GM10847 (cell line): Measurements from ENCODE around the gene ITK.

Experiments
- POLR2A ChIP-seq: IDR thresholded peaks from 2 replicates; pipeline ENCODE4 v1.6.1; 2011; ENCODE audit not compliant: insufficient read length; ENCODE audit errors: extremely low read depth

ITK gene

DNA sequence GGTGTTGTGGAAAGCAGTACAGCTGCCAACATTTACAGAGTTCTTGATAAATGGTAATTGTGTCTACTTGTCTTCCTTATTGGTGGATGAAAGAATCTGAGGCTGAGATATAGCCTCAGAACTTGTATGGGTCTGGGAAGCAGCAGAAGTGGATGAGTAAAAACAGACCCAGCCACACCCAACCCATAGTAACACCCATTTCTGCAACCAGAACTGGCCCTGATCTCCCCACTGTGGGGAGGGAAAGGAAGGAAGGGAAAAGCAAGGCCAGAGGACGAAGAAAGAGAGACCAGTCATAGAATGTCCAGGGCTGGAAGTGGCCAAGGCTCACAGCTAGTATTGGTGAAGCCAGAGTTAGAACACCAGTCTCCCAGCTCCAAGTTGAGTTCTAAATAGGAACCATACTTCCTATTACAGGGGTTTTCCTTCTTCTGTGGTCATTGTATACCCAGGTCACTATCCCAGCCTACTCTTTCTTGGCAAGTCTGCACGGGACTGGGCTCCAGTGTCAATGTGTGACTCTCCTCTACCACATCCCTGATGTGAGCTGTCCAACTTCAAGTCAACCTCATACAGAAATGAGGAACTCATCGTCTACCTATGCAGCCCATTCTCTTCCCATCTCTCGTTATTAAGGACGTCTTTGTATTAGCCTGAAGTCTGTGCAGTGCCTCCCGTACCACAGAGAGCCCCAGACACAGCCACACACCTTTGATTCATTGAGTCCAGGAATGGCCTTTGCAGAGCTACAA is 35.9 kb downstream of the ITK start:
- TF ChIP-seq POLR2A: no peak

DNA sequence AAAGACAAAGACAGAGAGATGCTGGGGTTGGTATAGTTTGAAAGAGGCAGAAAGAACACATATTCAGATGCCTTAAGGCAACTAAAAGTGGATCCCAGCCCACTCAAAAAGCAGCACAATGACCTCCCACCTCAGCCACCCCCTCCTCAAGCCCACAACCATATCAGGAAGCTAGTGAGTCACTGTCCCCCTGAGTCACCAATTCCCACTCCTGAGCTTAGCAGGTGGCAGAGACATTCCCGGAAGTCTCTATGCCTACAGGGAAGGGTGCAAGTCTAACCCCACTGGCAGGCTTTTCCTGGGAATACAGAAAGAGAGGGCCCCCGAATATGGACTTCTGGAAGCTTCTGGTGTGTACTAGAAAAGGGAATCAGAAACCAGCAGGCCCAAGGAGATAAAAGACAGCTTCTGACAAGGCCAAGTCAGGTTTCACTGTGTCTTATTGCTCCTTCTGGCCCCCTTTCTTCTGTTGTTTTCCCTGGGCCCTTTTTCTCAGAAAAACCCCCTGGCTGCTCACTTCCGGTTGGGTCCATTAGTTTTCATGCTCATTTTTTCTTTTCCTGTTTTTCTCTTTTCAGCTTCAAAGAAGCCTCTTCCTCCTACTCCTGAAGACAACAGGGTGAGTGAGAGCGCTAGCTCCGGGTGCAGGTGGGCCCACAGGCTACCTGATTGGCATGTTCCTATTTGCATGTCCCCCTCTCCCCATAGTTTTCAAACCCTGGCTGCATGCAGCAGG is 36.8 kb downstream of the ITK start:
- TF ChIP-seq POLR2A: no peak

DNA sequence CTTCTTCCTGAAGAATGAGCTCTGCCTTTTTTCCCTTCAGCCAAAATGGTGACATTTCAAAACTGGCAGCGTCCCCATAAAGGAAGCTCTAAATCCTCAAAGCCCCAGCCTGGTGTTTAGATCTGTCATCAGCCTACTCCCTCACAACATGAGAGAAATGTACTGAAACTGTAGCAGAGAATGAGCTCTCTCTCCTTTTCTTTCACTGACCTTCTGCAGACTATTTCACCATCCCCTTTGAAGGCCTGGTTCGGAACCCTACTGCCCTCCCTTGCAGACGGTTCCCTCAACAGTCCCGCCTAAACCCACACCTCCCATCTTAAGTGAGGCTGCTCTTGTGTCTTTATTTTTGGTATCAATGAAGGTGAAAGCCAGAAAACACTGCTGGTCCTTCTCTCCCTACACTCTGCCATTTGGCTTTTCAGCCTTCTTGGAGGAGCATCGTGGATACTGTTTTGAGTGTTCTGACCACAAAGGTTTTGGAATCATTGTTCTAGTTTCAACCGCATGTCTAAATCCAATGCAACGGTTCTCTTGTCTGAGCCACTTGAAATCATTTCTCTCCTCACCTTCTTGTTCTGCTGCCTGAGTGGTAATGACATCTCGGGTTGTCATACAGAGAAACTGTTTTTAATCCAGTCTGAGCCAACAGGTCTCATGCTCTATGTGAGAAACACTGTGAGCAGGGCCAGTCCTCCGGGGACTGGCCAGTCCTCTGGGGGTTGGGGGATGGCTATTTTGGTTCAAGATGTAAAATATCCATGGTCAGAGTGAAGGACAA is 39.0 kb downstream of the ITK start:
- no peak for TF ChIP-seq POLR2A

DNA sequence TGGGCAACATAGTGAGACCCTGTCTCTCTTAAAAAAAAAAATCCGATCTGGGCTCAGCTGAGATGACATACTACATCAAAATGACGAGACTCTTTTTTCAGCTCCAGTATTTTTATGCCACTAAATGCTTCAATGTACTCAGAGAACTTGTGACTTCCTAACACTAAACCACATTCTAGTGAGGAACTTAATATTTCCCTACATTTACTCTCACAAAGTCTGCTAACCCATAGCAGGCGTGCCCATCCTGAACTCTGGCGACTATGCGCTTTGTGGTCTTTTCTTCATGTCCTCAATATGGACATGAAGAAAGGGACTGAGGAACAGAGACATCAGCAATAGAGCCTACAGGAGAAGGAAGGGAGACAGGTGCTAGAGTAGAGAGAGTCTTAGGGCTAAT is 41.3 kb downstream of the ITK start:
- no peak for TF ChIP-seq POLR2A

DNA sequence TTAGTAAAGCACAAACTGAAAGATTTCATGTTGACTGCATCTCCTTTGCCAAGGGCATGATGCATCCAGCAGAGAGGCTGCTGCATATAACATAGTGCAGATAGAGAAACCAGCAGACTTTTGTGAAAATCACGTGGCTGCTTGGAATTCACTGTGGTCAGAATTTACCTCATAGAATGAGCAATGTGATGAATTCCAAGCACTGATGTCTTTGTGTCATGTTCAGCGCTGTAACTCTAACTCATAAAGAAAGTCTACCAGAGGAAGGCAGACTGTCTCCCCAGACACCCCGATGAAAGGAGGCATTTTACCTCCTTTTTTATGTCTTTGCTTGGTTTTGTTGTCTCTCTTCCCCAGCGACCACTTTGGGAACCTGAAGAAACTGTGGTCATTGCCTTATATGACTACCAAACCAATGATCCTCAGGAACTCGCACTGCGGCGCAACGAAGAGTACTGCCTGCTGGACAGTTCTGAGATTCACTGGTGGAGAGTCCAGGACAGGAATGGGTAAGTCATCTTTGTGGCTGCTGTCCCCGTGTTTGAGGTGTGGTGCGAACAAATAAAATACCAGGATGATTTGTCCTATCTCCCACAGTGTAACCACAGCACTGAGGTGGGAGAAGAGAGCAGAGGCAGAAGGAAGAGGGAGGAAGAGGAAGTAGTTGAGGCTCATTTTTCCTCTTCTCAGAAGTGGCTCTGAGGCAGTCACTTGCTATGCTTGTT is 42.0 kb downstream of the ITK start:
- no peak for TF ChIP-seq POLR2A

DNA sequence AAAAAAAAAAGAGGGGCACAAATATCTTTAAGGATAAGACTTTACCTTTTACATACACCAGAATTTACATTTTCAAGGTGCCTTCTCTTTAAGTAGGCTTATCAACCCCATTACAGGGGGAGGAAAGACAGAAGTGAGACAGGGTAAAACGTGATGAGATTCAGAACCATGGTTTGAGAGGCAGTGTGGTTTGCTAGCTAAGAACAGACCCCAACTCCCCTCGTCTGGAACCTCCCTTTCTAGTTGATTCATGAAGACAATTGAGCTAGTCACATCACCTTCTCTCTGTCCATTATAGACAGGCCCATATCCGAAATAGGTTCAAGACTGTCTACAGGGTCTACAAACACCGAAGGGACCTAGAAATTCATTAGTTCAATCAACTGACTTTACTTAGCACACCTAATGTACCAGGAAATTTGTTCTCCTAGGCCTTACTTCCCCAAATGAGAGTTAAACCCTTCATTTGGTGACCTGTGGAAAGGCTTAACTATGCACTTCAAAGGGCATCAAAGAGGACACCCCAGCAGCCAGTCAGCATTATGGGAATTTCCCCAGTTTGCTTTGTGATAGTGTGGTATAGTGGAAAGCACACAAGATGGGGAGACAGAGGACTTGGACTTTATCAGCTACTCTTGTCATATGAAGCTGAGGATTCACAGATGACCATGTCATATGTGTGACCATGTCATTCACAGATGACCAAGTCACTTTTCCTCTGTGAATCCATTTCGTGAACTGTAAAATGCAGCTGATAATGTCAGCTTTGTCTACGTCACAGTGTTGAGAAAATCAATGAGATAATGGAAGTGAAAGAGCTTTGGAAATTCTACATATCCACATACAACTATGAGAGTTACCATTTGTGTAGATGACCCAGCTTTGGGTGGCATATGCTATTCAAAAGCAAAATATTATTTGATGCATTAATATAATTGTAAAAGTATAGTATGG is 45.1 kb downstream of the ITK start:
- no peak for TF ChIP-seq POLR2A

DNA sequence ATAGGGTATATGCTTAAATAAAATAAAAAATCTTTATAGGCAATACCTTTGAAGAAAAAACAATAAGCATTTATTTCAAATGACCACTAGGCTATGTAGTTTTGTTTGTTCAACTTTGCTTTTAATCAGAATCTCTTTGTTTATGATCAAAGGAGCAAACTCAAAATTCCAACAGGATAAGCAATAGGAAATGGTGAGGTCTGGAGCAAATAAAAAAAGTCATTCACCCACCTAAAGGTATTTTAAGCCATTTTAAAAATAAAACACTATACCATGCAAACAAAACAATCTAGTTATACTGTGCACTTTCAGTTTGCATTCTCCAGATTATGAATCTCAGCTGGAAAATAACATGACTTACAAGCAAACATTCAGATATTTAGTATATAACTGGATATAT is 50.0 kb downstream of the ITK start:
- no peak for TF ChIP-seq POLR2A

DNA sequence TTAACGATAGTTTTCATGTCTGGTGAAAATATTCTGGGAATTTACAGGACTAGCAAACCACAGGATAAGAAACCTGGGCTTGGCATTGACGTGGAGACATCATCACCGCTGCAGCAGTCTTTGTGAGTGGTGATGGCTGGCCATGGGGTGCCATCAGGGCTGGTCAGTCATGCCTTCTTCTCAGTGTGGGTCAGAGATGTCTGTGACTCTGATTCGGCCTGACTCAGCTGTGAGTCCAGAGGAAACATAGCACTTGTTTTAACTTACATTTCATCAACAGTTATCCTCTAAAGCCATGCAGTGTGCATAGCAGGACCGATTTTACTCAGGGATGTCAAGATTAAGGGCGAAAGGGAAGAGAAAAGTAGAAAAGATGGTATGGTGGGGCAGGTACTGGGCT is 52.1 kb downstream of the ITK start:
- no peak for TF ChIP-seq POLR2A

DNA sequence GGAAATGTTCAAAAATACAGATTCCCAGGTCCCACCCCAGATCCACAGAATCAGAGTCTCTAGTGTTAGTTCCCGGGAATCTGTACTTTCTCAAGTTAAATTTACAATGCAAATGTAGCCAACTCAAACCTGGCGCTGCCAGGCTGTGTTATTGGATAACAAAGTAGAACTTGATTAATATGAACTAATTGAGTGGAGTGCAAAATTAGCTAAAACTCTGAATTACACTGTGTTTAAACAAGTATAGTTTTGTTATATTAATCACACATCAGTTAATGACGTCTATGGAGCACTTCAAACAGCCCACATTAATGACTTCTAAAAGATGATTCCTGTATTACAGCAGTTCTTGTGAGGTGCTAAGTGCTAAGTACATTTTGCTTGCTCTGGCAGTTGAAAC is 52.9 kb downstream of the ITK start:
- TF ChIP-seq POLR2A: no peak

DNA sequence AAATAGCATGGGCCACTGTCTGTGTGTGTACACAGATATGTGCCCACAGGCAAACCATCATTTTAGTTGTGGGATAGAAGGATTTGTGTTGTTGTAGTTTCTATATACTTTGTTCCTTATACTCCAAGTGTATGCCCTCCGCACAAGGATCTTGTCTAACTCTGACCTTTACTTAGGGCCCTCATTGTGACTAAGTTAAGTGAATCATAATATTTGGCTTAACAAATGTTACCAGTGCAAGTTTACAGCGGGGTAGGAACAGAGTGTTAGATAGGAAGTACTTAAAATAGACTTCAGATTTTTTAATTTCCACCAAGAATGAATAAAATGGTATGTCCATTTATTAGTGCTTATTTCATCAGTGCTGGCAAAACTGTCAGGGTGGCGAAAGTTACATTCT is 55.8 kb downstream of the ITK start:
- no peak for TF ChIP-seq POLR2A

DNA sequence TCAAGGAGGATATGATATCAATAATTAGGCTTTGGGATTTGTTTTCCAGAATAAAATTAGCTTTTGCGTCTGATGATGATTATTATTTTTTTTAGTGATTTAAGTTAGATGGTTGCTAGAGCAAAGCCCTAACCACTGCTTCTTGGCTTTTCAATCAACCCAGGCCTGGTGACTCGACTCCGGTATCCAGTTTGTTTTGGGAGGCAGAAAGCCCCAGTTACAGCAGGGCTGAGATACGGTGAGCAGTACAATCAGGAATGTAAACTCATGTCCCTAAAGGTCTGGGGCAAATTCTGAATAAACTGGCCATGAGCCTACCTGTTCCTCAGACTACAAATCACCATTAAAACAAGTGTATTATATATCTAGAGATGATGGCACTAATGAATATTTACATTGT is 60.8 kb downstream of the ITK start:
- TF ChIP-seq POLR2A: no peak

DNA sequence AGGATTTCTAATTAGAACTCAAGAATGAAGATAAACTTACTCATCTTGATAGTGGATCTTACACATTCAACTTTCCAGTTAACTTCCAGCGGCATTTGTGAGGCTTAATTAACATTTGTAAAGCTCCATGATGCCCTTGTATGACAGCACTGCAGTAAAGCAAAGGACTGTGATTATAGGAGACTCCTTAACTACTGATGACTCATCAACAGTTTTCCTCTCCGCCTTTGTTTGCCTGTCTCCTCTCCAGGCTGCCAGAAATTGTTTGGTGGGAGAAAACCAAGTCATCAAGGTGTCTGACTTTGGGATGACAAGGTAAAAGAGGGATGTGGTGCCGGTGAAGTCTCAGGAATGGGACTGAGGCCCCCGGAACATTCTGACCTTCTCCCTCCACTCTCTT is 64.8 kb downstream of the ITK start:
- TF ChIP-seq POLR2A: no peak

DNA sequence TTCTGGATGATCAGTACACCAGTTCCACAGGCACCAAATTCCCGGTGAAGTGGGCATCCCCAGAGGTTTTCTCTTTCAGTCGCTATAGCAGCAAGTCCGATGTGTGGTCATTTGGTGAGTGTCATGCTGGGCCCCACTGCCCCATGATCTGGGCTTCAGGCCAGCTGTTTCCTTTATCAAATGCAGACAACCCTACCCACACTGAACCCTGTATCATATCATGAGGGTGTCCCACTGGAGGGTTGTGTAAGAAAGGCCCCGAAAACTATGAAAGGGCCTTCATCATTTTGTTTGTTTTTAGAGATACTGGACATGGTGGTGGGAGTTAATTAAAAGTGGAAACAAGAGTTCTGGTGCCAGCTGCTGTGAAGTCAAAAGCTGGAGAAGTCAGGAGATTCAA is 65.2 kb downstream of the ITK start:
- no peak for TF ChIP-seq POLR2A

DNA sequence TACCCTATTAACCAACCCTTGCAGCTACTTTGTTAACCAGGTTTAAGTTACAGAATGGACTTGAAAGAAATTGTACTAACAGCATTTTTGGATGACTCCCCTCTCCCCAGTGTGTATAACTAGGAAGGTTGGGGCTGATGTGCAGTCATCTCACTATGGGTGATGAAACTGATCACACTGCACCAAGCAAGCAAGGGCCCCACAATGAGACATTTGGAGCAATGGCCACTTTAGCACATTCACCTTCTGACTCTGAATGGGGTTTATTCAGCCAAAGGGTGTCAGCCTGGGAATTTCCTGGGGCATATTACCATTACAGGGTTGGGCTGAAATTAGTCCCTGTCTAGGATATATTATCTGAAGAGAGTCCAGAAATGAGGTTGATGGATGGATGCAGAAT is 66.6 kb downstream of the ITK start:
- TF ChIP-seq POLR2A: no peak

DNA sequence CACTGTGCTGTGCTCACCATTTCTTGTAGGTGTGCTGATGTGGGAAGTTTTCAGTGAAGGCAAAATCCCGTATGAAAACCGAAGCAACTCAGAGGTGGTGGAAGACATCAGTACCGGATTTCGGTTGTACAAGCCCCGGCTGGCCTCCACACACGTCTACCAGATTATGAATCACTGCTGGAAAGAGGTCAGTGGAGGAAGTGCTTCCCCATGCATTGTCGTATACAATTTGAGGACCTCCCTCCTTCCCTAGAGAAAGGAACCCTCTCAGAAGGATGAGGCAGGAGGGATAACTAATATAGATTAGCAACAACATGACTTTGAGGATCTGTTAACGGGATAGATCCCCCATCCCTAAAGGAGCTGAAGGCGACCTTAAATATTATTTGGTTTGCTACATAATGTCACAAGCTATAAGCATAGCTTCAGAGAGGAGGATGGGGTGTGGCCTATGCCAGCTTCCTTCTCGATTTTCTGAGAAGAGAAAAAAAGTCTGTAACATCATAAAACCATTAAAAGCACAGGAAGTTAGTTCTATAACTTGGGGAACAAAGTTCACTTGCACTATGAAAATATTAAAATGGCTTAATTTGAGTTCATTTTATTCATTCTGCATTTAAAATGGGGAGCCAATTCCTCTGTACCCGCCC is 68.3 kb downstream of the ITK start:
- no peak for TF ChIP-seq POLR2A
